Naive thymus-derived CD4-positive, alpha-beta T cell (primary cell): ENCODE results near the gene GDPD1. TPM values are rescaled to one million over a fixed set of nuclear protein-coding genes. Genes with fewer than 3 reads are reported as not detected.
"Not testable (repeated sequence)": the region's sequence is repeated elsewhere in the genome, so short reads cannot be mapped to it uniquely, and the experiment has no call there.

Source experiments
- ATAC-seq: fragments of 150-1000 bp; cut with Tn5 transposase; 2 replicates; pipeline ENCODE4 v1.10.0; 2021; ENCODE audit warnings: mild to moderate bottlenecking, moderate library complexity
- CTCF ChIA-PET: fragments of 350-600 bp; sonication (Branson Sonifier 250); formaldehyde crosslinking; loops from one replicate; lab custom pipeline; 2021; ENCODE audit warnings: antibody characterized with exemption; lab: Charles Lee
- POLR2A ChIA-PET: fragments of 350-600 bp; sonication (Branson Sonifier 250); formaldehyde crosslinking; loops from one replicate; lab custom pipeline; 2021; ENCODE audit warnings: antibody characterized with exemption, inconsistent platforms; lab: Charles Lee
- DNase-seq, 9 donors: peaks; one replicate each; pipeline versions ENCODE4 v3.0.0 to v3.0.0-alpha.2; 2020 to 2022; ENCODE audit warnings: mixed read lengths in 1 of 9
- H3K27ac ChIP-seq: one replicate; pipeline ENCODE4 v1.7.0; 2013; ENCODE audit warnings: mild to moderate bottlenecking, low read depth, low read length, moderate library complexity
- H3K27me3 ChIP-seq, 2 donors: one replicate each; pipeline ENCODE4 v1.7.0; 2013; ENCODE audit warnings: low read length in 2 of 2, mild to moderate bottlenecking in 2 of 2, moderate library complexity in 2 of 2; ENCODE audit not compliant: control insufficient read depth in 2 of 2, insufficient read depth in 2 of 2
- H3K36me3 ChIP-seq, 3 experiments: 1 replicate in 2 of 3; 2 replicates in 1 of 3; pipeline ENCODE4 v1.7.0; 2013; ENCODE audit warnings: low read length in 3 of 3, mild to moderate bottlenecking in 3 of 3, moderate library complexity in 1 of 3; ENCODE audit not compliant: insufficient read depth in 3 of 3, control insufficient read depth in 2 of 3
- H3K4me1 ChIP-seq, 2 donors: one replicate each; pipeline ENCODE4 v1.7.0; 2013; ENCODE audit warnings: low read length in 2 of 2, mild to moderate bottlenecking in 2 of 2, moderate library complexity in 1 of 2; ENCODE audit not compliant: control insufficient read depth in 2 of 2, insufficient read depth in 2 of 2
- H3K4me3 ChIP-seq: 2 replicates; pipeline ENCODE4 v1.7.0; 2013; ENCODE audit warnings: mild to moderate bottlenecking, low read length
- H3K9me3 ChIP-seq, 3 experiments: 1 replicate in 2 of 3; 2 replicates in 1 of 3; pipeline ENCODE4 v1.7.0; 2013; ENCODE audit warnings: low read length in 3 of 3; ENCODE audit not compliant: control insufficient read depth in 2 of 3
- H3K27ac Mint-ChIP-seq, 9 donors: one replicate each; pipeline ENCODE4 v1.8.0; 2020 to 2022; ENCODE audit warnings: mixed read lengths in 9 of 9, mild to moderate bottlenecking in 8 of 9, moderate library complexity in 5 of 9, inconsistent platforms in 2 of 9
- H3K27me3 Mint-ChIP-seq, 5 donors: one replicate each; pipeline ENCODE4 v1.8.0; 2021 to 2022; ENCODE audit warnings: mixed read lengths in 5 of 5, mild to moderate bottlenecking in 1 of 5
- H3K36me3 Mint-ChIP-seq, 5 donors: one replicate each; pipeline ENCODE4 v1.8.0; 2020 to 2022; ENCODE audit warnings: mixed read lengths in 5 of 5, mild to moderate bottlenecking in 3 of 5, inconsistent platforms in 1 of 5
- H3K4me1 Mint-ChIP-seq, 7 donors: one replicate each; pipeline ENCODE4 v1.8.0; 2020 to 2022; ENCODE audit warnings: mixed read lengths in 7 of 7, mild to moderate bottlenecking in 3 of 7, inconsistent platforms in 1 of 7
- H3K4me3 Mint-ChIP-seq, 10 donors: one replicate each; pipeline ENCODE4 v1.8.0; 2020 to 2022; ENCODE audit warnings: mild to moderate bottlenecking in 10 of 10, mixed read lengths in 10 of 10, moderate library complexity in 6 of 10, inconsistent platforms in 2 of 10
- H3K9me3 Mint-ChIP-seq, 11 donors: one replicate each; pipeline ENCODE4 v1.8.0; 2020 to 2022; ENCODE audit warnings: mixed read lengths in 11 of 11, mild to moderate bottlenecking in 4 of 11, inconsistent platforms in 1 of 11, moderate library complexity in 1 of 11
- intact Hi-C, 2 donors: fragments of 100-400 bp; cut with micrococcal nuclease; formaldehyde crosslinking; loops; one replicate each; pipeline ENCODE4 v1.15.1; 2023
- polyA plus RNA-seq, 2 donors: library from polyadenylated mRNA; unstranded; fragments of 300-500 nt; fragmentation: Illumina TruSeq; gene quantifications; one replicate each; pipeline ENCODE4 v1.2.3, GENCODE V29; 2021
- total RNA-seq, 6 experiments: library from RNA in 5 of 6; stranded (reverse) in 5 of 6; gene quantifications; 1 replicate in 5 of 6; 2 replicates in 1 of 6; pipeline ENCODE4 v1.2.3 and lab custom pipeline; 2021 to 2026

The GDPD1 gene
- total RNA-seq (1 to 10 TPM; 2.4 to 6.0 (median 3.8) TPM), polyA plus RNA-seq (1 to 10 TPM in 1 of 2 donors, under 1 TPM in 1; 0.85 to 5.2 TPM), total RNA-seq (lab: John Stamatoyannopoulos, UW) (2.3 reads per million, percentile 11 among the genes with 10 or more reads in this experiment)

GRCh38 chr17:59220328-59221158 is at the start of gene GDPD1:
TSS of gene GDPD1 (plus strand) at chr17:59220511. CDS start at chr17:59220610, 99 bp downstream.
- ATAC-seq = peak; percentile 100
- Mint-ChIP-seq H3K36me3 (peaks cover 0 to 5% (median 0%) of the 10 kb centered on the region in 5 donors), H3K9me3 (no peaks in the 10 kb centered on the region), H3K4me3 (peak within 1 kb of the TSS; percentile 94 to 100 (median 98)), H3K27ac (peak within 1 kb of the TSS; percentile 94 to 100 (median 98)), H3K4me1 (peaks cover 5 to 16% (median 14%) of the 10 kb centered on the region in 7 donors), H3K27me3 (peaks cover 0 to 5% (median 0%) of the 10 kb centered on the region in 5 donors)
- Histone ChIP-seq H3K4me3 (peak within 1 kb of the TSS; percentile 99), H3K27me3 (no peaks in the 10 kb centered on the region), H3K36me3 (peaks cover 0 to 3% (median 0%) of the 10 kb centered on the region in 3 experiments), H3K4me1 (peaks cover 5 to 9% of the 10 kb centered on the region in 2 donors), H3K9me3 (no peaks in the 10 kb centered on the region), H3K27ac (peak within 1 kb of the TSS; percentile 92)
- intact Hi-C loops = loop anchor here (1.0 to 10.0 kb wide), 10 partner anchors 10 to 347 kb away; partner anchors contain the start of genes PRR11 (in 2 of the 2), SKA2 (in 2 of the 2), SMG8 (in 2 of the 2) and TRIM37 (in 2 of the 2)
- DNase-seq = peak; percentile 95 to 98 (median 97)
- ChIA-PET CTCF (interaction anchor here (0.5 to 1.1 kb wide), 7 partner anchors 9 to 553 kb away, joined by 3 to 5 read pairs (median 4); no protein-coding TSS in a partner anchor), POLR2A (interaction anchor here (0.7 to 2.6 kb wide), 3 partner anchors 10 to 399 kb away, joined by 3 to 27 read pairs (median 5); partner anchors contain the start of genes CLTC, PRR11 and SMG8)

DNA sequence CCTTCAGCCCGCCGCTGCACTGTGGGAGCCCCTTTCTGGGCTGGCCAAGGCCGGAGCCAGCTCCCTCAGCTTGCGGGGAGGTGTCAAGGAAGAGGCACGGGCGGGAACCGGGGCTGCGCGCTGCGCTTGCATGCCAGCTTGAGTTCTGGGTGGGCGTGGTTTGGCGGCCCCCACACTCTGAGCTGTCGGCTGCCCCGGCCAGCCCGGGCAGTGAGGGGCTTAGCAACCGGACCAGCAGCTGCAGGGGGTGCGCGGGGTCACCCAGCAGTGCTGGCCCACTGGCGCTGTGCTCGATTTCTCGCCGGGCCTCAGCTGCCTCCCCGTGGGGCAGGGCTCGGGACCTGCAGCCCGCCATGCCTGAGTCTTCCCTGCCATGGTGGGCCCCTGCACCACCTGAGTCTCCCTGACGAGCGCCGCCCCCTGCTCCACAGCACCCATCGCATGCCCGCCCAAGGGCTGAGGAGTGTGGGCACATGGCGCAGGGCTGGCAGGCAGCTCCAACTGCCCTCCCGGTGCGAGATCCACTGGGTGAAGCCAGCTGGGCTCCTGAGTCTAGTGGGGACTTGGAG is 47.8 kb upstream of the GDPD1 start:
- ChIA-PET POLR2A (interaction anchor here (1.0 kb wide), 1 partner anchor 16 kb away, joined by 3 read pairs; no protein-coding TSS in a partner anchor), CTCF (no interaction called here)
- no peak for ATAC-seq
- Histone ChIP-seq H3K36me3 (no peaks in the 10 kb centered on the region), H3K27ac (no peak overlapping the region), H3K4me3 (no peak overlapping the region), H3K4me1 (no peaks in the 10 kb centered on the region), H3K9me3 (no peaks in the 10 kb centered on the region), H3K27me3 (no peaks in the 10 kb centered on the region)
- H3K27me3 Mint-ChIP-seq = no peaks in the 10 kb centered on the region
- H3K4me3 Mint-ChIP-seq = no peak overlapping the region
- intact Hi-C loops = no loop called here
- H3K9me3 Mint-ChIP-seq = peaks cover 0 to 4% (median 0%) of the 10 kb centered on the region in 11 donors
- peaks cover 0 to 23% (median 0%) of the 10 kb centered on the region in 5 donors for H3K36me3 Mint-ChIP-seq
- H3K4me1 Mint-ChIP-seq = peaks cover 0 to 4% (median 0%) of the 10 kb centered on the region in 7 donors
- H3K27ac Mint-ChIP-seq = no peak overlapping the region
- no peak for DNase-seq

- Mint-ChIP-seq H3K27ac (no peak overlapping the region), H3K4me3 (no peak overlapping the region), H3K4me1 (no peaks in the 10 kb centered on the region), H3K27me3 (no peaks in the 10 kb centered on the region), H3K36me3 (peaks cover 0 to 23% (median 0%) of the 10 kb centered on the region in 5 donors), H3K9me3 (peaks cover 0 to 4% (median 0%) of the 10 kb centered on the region in 11 donors)
- DNase-seq (no peak), ATAC-seq (no peak)
- Histone ChIP-seq H3K36me3 (no peaks in the 10 kb centered on the region), H3K4me3 (no peak overlapping the region), H3K9me3 (no peaks in the 10 kb centered on the region), H3K4me1 (no peaks in the 10 kb centered on the region), H3K27ac (no peak overlapping the region), H3K27me3 (no peaks in the 10 kb centered on the region)
- ChIA-PET CTCF (no interaction called here), POLR2A (no interaction called here)
- intact Hi-C loops = no loop called here
Measured at GRCh38 chr17:59174671-59175070, 45.6 kb upstream of the GDPD1 start.

DNA sequence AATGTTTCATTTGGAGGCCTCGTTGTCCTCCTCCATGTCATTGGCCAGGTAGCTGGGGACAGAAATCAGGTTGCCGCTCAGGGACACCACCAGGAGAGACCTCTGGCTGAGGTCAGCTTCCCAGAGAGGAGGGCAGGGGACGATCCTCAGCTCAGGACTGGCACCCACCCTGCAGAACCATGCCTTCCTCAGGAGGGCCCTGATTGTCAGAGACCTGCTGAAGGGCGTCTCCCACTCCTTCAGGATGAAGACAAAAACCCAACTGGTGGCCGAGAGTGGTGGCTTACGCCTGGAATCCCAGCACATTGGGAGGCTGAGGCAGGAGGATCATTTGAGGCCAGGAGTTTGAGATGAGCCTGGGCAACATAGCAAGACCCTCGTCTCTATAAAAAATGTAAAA is 45.2 kb upstream of the GDPD1 start:
- no peaks in the 10 kb centered on the region for H3K27me3 Mint-ChIP-seq
- H3K27ac Mint-ChIP-seq = no peak overlapping the region
- H3K9me3 ChIP-seq = no peaks in the 10 kb centered on the region
- H3K4me1 ChIP-seq = no peaks in the 10 kb centered on the region
- POLR2A ChIA-PET = no interaction called here
- peaks cover 0 to 4% (median 0%) of the 10 kb centered on the region in 11 donors for H3K9me3 Mint-ChIP-seq
- H3K27ac ChIP-seq = no peak overlapping the region
- no peaks in the 10 kb centered on the region for H3K36me3 ChIP-seq
- no peak overlapping the region for H3K4me3 Mint-ChIP-seq
- intact Hi-C loops = no loop called here
- peaks cover 0 to 26% (median 0%) of the 10 kb centered on the region in 5 donors for H3K36me3 Mint-ChIP-seq
- ATAC-seq = no peak
- DNase-seq = no peak
- H3K4me1 Mint-ChIP-seq = no peaks in the 10 kb centered on the region
- no peaks in the 10 kb centered on the region for H3K27me3 ChIP-seq
- no peak overlapping the region for H3K4me3 ChIP-seq
- CTCF ChIA-PET = no interaction called here

DNA sequence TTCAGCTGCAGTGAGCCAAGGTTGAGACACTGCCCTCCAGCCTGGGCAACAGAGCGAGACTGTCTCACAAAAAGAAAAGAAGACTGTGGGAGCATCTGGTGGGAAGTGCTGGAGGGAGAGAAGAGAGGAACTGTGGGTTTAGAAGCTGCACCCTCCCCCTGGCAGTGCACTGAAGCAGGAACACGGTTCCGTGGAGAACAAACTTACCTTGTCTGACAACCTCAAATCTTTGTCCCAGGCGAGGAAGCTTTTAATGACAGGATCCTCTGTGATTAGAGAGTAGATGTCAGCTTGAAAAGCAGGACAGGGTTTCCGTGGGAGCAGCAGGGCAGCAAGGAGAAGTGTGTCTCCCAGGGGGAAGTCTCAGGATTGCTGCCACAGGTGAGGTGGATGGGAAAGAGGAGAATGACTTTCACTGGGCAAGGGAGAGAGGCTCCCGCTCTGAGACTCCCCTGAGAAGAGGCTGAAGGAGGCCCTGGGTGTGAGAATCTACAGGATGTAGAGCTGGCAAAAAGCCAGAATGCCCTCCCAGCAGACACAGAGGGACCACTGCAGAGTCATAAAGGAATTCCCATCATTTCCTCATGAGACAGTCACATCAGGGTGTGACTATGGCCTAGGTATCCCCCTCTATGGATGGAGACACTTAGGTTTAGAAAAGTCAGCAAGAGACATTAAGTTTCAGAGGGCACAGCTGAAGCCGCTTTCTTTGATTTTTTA is 41.9 kb upstream of the GDPD1 start:
- intact Hi-C loops = no loop called here
- H3K4me1 ChIP-seq = no peaks in the 10 kb centered on the region
- Mint-ChIP-seq H3K4me1 (no peaks in the 10 kb centered on the region), H3K9me3 (peaks cover 0 to 4% (median 0%) of the 10 kb centered on the region in 11 donors), H3K4me3 (no peak overlapping the region), H3K27ac (peak overlapping the region in 2 of 9 donors; percentile 21 to 38), H3K36me3 (peaks cover 0 to 26% (median 0%) of the 10 kb centered on the region in 5 donors), H3K27me3 (no peaks in the 10 kb centered on the region)
- H3K4me3 ChIP-seq = no peak overlapping the region
- ChIA-PET CTCF (no interaction called here), POLR2A (interaction anchor here (0.8 kb wide), 1 partner anchor 16 kb away, joined by 4 read pairs; no protein-coding TSS in a partner anchor)
- H3K27me3 ChIP-seq = no peaks in the 10 kb centered on the region
- H3K27ac ChIP-seq = no peak overlapping the region
- DNase-seq (no peak), ATAC-seq (no peak)
- no peaks in the 10 kb centered on the region for H3K36me3 ChIP-seq
- no peaks in the 10 kb centered on the region for H3K9me3 ChIP-seq

DNA sequence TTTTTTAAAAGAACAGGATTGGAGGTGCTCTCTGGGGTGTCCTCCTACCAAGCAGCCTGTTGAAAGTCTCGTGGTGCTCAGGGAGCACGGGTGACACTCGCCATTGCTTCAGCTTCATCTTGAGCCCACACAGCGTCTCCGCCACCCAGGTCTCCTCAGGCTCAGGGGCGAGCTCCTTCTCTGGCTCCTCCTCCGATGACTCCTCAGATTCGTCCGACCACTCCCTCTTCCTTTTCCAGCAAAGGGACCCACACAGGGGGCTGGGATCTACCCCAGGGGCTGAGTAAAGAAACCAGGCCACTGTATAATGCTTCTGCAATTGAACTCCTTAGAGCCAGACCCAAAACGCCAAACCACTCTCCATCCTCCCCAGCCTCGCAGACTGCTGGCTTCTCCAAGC is 40.7 kb upstream of the GDPD1 start:
- Mint-ChIP-seq H3K27ac (peak overlapping the region in 1 of 9 donors; percentile 1), H3K36me3 (peaks cover 0 to 19% (median 0%) of the 10 kb centered on the region in 5 donors)
- H3K9me3 Mint-ChIP-seq, H3K36me3 ChIP-seq, intact Hi-C loops, H3K4me1 Mint-ChIP-seq, H3K27ac ChIP-seq, POLR2A ChIA-PET, H3K27me3 Mint-ChIP-seq, H3K27me3 ChIP-seq, H3K4me1 ChIP-seq, DNase-seq, ATAC-seq, H3K9me3 ChIP-seq, H3K4me3 Mint-ChIP-seq, CTCF ChIA-PET, H3K4me3 ChIP-seq: not testable (repeated sequence)
